Retinal pigment epithelial cell (primary cell): ENCODE data around the gene TBC1D21.

Source experiments
- DNase-seq: peaks from one replicate; pipeline ENCODE4 v3.0.0-alpha.2; 2010; ENCODE audit warnings: low read depth
- H3K4me3 ChIP-seq: 2 replicates; pipeline ENCODE4 v1.5.1; 2011; ENCODE audit warnings: mild to moderate bottlenecking, low read length, control low read depth, moderate library complexity
- CTCF ChIP-seq: conservative IDR thresholded peaks from 2 replicates; pipeline ENCODE4 v1.5.1; 2011; ENCODE audit warnings: low read depth, low read length, control low read depth, inconsistent platforms

TBC1D21 gene

GRCh38 chr15:73873456-73873855, at the start of gene TBC1D21:
TSS of gene TBC1D21 (plus strand) at chr15:73873564. CDS start at chr15:73873710, 146 bp downstream.
- DNase-seq = no peak
- no peak within 1 kb of the TSS for H3K4me3 ChIP-seq
- no peak for TF ChIP-seq CTCF

GRCh38 chr15:73826711-73827251, 46.6 kb upstream of the TBC1D21 start:
- no peak for DNase-seq
- TF ChIP-seq CTCF = no peak
- no peak overlapping the region for H3K4me3 ChIP-seq

GRCh38 chr15:73829523-73829922, 43.8 kb upstream of the TBC1D21 start:
- TF ChIP-seq CTCF = no peak
- H3K4me3 ChIP-seq = no peak overlapping the region
- DNase-seq = no peak

- TF ChIP-seq CTCF = no peak
- H3K4me3 ChIP-seq = no peak overlapping the region
- no peak for DNase-seq
These were observed 40.7 kb upstream of the TBC1D21 start for GRCh38 chr15:73832657-73833056.

- no peak overlapping the region for H3K4me3 ChIP-seq
- no peak for TF ChIP-seq CTCF
- no peak for DNase-seq
These were observed 36.5 kb upstream of the TBC1D21 start for GRCh38 chr15:73836845-73837244.

GRCh38 chr15:73838831-73839426, 34.4 kb upstream of the TBC1D21 start:
- DNase-seq = no peak
- TF ChIP-seq CTCF = no peak
- H3K4me3 ChIP-seq = no peak overlapping the region

- DNase-seq = no peak
- no peak overlapping the region for H3K4me3 ChIP-seq
- TF ChIP-seq CTCF = no peak
These were observed 33.5 kb upstream of the TBC1D21 start for GRCh38 chr15:73839699-73840377.
